ENCODE data around the gene MIA2.

MIA2 gene

DNA sequence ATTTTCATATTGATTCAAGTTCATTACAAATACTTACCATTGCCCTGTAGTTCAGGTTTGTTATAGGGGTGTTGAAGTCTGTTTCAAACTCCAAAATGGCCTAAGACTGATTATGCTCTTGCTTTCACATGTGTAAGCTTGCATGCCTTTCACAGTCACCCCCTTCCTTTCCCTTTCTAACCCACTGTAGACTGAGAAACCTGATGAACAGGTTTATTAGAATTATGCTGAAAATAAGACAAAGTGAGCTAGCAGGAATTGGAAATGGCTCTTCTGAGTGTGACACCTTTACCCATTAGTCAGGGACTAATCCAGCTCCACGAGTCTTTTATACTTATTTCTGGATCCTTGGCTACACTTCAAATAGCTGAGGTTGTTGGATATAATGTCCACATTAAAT lies 159.6 kb downstream of the MIA2 start:
- no peak for DNase-seq

DNA sequence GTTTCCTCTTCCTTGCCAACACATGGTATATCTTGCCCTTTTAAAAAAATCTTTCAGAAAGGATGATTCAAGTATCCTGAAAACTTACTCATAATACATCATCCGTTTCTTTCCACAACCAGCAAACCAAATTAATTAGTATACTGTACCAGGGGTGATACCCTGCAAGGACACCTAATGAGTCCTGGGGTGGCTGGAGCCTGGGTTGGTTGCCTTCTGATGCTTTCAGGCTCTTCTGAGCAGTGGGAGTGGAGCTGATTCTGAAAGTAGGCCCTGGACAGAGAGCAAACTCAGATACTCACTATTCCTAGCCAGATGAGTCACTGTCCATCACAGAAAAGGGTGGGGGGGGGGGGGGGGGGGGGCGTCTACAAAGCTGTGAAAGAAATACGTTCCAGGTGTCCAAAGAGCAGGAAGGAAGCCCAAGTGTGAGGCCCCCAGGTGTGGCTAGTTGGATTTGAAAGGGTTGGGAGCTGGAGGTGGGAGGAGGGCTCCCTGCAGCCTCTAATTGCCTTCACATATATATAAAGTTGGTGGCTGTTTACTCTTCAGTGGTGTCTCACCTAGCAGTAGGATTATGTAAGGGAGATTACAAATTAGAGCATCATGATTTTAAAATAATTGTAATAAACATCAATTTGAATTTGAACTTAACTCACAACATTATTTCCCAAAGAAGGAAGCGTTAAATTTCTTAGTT lies 162.0 kb downstream of the MIA2 start:
- DNase-seq, result peak; percentile 6

DNA sequence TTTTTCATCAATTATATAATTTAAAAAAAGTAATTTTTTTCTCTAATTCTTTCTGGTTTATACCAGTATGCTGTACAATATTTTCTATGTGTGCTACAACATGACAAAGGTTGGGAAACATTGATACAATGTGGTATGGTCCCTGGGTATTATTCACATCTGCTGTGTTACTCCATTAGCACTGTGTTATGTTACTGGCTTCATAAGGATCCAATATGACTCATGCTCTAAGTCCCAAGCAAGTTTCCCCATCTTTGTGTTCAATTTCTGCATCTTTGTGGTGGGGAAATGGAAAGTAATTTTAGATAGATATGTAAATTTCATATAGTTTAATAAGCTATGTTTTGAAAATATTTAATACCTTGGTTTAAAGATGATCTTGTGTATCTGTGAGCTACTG lies 162.7 kb downstream of the MIA2 start:
- no peak for DNase-seq

DNA sequence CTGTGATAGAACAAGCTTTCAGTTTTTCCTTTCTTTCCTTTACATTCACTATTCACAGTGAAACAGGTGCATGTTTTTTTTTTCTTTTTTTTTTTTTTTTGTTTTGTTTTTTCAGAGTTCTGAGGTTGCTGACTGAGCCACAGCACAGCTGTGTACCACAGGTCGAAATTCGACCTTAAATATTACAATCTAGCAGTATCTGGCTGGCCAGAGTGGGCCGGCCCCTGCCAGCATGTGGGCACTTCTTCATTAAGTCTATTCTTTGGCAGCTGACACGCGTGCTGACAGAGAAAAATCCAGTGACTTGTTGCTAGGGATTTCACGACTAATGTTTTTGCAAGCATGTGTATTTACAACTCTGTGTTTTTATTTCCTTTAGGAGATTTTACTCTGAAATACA lies 164.7 kb downstream of the MIA2 start:
- DNase-seq, result no peak

DNA sequence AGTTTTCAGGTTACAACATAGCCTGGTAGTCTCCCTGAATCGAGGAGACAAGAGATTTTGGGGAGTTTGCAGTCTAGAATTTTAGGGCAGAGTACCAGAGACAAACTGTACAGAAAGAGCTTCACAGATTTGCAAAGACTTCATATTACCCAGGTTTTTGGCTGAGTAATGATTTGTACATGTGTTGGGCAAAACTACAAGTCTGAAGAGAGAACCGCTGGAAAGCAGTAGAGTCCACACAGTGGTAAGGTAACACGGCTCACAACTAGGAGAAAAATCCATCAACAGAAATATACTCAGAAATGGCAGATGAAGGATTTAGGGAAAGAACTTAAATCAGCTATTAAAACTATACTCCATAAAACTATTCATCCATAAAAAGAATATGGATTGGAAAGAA lies 172.8 kb downstream of the MIA2 start:
- DNase-seq, result no peak

DNA sequence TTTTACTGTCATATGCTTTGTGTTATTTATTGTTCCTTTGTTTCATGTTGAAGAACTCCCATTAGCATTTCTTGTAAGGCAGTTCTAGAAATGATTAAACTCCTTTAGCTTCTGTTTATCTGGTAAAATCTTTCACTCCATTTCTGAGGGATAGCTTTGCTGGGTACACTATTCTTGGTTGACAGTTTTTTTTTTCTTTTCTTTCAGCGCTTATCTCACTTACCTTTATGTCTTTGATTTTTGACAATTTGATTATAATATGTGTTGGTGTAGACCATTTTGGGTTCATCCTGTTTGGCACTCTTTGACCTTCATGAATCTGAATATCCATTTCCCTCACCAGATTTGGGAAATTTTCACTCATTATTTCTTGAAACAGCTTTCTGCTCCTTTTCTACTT lies 182.4 kb downstream of the MIA2 start:
- no peak for DNase-seq

DNA sequence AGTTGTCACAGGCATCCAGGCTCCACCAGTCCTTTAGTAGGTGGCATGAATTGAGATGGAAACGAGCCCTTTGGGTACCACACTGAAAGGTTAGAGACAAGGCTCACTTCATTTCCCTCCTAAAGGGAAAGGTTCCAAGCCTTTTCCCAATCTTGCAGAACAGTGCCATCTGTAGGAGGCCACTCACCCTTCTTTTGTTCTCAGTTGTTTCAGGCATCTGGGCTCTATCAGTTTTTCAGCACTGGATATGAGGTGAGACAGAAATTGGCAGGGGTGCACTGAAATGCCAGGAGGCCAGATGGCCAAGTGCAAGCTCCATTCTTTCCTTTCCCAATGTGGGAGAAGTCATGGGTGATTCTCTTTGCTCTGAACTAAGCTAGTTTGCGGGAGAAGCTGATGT lies 183.3 kb downstream of the MIA2 start:
- DNase-seq, result no peak

DNA sequence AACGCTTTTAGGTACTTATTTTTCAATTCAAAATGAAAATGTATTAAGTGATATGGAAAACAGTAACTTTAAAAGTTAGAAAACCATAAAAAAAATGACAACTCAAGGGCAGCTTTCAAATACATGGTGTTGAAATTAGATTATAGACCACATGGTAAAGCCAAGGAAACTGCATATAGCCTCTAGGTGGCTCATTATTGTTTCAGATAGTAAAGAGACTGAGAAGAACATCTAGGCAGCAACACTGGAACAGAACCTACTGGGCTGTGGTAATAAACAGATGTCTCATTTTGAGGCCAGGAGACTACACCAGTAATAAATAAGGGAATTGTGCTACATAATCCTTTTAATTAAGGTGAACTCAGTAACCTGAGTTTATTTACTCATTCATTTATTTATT lies 185.6 kb downstream of the MIA2 start:
- no peak for DNase-seq

DNA sequence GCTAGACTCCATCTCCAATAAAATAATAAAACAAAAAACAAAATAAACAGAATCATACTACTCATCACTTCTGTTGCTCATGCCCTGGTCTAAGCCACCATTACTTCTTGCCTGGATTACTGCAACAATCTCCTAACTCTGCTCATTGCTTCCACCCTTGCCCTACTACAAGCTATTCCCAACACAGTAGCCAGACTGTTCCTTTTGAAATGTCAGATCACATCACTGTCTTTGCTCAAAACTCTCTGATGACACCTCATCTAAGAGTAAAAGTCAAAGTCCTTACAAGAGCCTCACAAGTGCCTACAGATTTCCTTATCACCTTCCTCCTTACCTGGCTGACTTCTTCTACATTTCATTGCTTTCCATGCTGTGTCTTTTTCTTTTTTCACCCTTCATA lies 188.5 kb downstream of the MIA2 start:
- DNase-seq, result no peak

DNA sequence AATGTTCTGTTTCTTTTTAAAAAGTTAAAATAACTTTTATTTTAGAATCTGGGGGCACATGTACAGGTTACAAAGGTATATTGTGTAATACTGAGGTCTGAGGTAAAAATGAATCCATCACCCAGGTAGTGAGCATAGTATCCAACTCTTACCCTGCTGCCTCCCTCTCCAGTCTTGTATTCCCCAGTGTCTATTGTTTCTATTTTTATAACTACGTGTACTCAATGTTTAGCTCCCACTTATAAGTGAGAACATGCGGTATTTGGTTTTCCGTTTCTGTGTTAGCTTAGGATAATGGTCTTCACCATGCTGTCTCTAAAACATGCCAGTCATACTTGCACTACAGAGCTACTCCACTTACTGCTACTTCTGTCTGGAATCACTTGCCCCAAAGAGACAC lies 190.1 kb downstream of the MIA2 start:
- DNase-seq, result no peak

DNA sequence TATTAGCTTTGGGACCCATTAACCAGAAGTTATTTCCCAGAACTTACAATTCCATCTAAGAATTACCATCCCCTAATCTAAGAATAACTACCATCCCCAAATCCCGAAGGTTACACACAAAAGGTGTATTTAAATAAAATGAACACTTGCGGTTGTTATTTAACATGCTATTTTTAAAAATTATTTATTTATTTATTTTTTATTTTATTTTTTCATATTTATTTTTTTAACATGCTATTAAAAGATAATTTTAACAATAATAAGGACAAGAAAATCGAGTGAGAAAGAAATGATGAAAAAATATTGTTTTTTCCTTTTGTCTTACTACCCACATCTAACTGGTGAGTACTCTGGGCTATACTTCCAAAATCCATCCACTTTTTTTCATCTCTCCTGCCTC lies 192.2 kb downstream of the MIA2 start:
- no peak for DNase-seq

DNA sequence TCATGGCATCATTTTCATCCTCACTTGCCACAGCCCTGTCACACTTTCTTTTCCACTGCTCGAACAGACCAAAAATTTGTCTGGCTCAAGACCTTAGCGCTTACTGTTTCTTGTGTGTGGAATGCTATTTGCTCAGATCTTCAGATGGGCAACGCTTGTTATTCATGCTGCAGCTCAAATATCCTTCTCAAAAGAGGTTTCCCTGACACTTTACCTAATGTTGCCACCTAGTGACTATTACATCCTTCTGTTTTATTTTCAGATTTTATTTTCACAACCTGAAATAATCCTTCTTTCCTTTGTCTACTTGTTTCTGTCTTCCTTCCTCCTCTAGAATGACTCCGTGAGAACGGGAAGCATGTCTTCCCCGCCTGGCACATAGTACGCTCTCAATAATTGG lies 192.9 kb downstream of the MIA2 start:
- peak; percentile 51 for DNase-seq

DNA sequence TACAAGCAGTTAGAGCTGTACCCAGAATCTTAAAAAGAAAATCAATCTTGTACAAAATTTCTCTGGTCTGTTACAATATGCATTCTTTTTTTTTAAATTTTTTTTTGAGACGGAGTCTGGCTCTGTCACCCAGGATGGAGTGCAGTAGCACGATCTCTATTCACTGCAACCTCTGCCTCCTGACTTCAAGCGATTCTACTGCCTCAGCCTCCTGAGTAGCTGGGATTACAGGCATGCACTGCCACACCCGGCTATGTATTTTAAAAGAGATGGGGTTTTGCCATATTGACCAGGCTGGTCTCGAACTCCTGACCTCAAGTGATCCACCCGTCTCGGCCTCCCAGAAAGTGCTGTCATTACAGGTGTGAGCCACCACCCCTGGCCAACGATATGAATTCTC lies 194.4 kb downstream of the MIA2 start:
- DNase-seq, result no peak

DNA sequence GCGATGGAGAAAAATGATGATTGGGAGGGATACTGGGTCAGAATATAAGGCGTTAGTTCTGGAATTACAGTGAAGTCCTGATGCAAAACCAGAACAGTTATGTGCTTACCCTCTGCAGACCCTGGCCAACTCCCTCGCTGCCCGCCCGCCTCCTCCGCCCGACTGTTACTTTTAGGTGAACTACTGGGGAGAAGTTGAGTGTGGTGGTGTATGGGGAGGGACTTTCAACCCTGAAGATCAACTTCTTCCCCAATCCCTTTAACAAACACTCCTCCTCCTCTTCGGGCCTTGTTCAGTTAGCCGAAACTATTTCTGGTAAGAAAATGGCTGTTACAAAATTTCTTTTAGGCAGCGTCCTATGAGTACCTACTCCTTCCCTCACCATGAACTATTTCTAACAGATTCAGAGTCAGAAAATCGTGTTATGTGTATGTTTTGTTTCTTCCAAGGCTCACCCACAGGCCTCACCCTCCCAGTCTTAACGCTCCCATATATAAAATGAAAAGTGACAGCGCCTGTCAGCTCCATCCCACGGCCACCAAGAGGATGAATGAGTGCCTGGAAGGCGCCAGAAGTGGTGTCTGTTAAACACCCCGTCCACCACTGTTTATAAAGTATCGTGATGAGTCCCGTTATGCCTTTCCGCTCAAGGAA lies 197.2 kb downstream of the MIA2 start:
- peak; percentile 27 for DNase-seq

DNA sequence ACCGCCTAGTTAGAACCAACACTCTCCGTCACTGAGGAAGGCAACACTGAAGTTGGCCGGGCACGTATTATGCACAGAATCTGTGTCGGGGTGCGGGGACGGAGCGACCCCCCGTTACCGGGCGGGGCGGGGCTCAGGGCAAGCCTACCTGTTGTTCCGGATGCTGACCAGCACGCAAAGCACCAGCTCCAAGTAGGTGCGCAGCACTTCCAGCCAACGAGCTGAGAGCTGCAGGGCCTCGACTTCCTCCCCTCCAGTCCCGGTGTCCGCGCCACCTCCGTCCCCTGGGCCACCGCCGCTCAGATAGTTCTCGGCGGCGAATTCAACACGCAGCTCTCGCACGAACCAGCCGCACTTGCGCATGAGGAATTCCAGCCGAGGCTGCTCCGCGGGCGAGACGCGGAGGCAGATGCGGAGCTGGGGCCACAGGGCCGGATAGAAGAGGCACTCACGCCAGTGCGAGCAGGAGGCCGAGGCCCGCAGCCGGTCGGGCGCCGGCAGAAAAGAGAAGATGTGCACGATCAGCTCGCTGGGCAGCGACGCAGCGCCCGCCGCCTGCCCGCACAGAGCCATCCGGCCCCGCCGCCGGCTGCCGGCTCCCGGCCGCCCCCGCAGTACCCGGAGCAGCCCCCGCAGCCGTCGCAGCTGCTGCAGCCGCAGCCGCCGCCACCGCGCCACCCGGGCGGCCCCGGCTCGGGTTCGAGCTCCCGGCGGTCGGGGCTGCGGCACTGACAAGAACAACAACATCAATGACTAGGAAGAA lies 197.9 kb downstream of the MIA2 start:
- DNase-seq, result peak; percentile 44

DNA sequence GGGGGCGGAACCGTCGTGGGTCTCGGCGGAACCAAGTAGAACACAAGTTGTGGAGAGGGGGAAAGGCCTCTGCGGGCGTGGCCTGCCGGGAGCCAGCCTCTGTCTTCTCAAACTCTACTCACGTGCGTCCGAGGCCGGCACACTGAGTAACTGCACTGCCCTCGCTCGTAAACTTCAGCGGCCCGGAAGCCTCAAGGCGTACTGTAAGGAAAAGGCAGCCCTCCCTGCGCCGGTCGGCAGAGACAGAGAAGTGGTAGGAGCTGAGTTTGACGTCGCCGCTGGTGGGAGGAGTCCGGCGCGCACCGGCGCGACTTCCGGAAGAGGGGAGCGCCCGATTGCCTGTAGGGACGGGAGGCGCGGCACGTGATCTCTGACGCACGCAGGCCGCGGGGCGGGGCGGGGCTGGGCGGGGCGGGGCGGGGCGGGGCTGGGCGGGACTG lies 198.5 kb downstream of the MIA2 start, which contains the start of gene FBXO33:
TSS of gene FBXO33 (minus strand) at position 255 of the 440 bp plus-strand sequence. CDS start 271 bp downstream, outside the sequence.
- DNase-seq, result peak; percentile 95

DNA sequence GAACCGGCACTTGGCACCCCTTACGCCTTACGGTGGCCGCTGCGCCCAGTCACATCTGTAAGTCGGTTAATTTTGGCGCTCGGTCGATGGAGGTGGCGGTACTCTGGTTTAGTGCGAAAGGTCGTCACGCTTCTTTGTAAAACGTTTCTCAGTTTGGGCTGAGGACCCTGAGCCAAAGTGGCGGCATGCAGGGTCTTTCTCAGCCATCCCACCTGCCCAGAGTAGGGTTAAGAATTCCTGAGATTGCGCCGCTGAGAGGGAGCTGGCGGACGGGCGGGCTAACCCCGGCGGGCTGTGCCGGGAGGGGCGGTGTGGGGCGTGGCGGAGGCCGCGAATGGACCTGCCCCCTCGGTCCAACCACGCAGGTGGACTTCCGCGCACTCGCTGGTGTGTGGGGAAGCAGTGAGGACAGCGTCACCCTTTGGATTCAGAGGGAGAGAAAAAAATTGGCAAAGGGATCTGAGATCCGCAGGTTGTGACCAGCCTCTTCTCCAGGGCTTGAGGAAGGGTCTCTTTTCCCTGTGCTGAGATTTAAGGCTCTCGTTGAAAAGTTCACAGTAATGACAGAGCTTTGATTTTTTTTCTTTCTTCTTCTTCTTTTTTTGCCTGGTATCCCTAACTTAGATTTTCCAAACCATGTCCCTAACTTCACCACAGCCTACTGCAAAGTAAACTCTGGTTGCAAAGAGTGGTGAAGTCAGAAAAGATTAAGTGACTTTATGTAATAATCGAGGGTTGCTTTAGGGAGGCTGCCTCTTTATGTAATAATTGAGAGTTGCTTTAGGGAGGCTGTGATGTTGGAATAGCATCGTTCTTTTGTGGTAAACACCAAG lies 199.1 kb downstream of the MIA2 start:
- DNase-seq, result peak; percentile 63

DNA sequence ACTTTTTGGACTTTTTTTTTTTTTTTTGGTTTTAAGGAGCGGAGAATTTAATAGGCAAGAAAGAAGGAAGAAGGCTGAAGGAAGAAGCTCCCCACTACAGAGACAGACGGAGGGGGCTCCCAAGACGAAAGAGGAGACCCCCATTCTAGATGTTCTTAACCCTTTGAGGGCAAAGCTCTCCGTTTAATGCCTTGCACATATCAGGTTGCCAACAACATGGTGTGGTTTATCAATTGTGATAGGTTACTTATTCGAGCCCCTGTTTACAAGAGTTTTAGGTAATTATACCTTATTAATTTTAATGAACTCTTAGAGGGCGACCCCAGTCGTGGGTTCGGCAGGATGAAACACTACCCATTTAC lies 199.7 kb downstream of the MIA2 start:
- no peak for DNase-seq

DNA sequence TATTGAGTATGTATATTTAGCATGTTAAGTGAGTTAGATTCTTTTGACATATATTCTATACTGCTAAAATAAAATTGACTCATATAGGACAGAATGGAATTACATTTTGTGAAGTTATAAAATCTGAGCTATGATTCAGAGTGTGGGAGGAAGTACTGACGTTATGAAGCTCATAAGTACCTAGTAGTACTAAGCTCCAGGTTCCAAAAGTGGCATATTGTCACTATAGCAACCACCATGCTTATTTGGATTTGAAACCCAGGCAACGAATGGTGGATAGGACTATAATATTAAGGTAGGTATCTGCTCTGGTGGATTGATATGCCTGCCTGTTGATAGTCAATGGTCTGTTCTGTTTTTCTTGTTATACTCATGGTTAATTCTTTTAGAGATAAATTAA lies 200.7 kb downstream of the MIA2 start:
- no peak for DNase-seq

DNA sequence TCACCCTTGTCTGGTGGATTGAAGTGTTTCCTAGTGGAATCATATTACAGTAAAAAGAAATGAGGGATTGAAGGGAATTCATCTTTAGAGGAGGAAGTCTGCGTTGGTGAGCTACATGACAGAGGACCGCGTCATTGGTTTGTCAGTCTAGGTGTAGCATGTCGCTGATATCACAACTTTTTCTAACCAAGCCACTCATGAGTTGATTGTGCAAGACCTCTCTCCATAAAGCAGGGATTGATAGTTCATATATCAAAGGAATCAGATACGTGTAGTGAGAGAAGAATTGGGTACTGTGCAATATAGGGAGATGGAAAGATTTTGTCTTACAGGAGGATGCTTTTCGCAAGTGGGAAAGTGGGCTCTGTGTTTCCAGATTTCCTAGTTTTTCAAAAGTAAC lies 201.5 kb downstream of the MIA2 start:
- no peak for DNase-seq

All from fibroblast of skin of back (primary cell).